SK-N-SH (cell line): ENCODE measurements around the gene EPB41L1. TPM values are rescaled to one million over a fixed set of nuclear protein-coding genes. Genes with fewer than 3 reads are reported as not detected.
A peak's percentile ranks its signal among the peaks of the same experiment; 100 is the strongest.

Experiments used
- CTCF ChIP-seq: fragments of 200-600 bp; sonication (generic); IDR thresholded peaks from 2 replicates; pipeline ENCODE4 v1.6.1; 2017; ENCODE audit warnings: antibody characterized with exemption, mild to moderate bottlenecking, moderate library complexity
- EZH2phosphoT487 ChIP-seq: fragments of 200-600 bp; sonication (generic); IDR thresholded peaks from 2 replicates; pipeline ENCODE4 v1.6.1; 2017; ENCODE audit warnings: low read depth, mixed run types, mild to moderate bottlenecking, antibody characterized with exemption, moderate library complexity, borderline replicate concordance
- FOXJ3 ChIP-seq: sonication (generic); formaldehyde crosslinking; IDR thresholded peaks from 2 replicates; pipeline ENCODE4 v1.5.1; 2020; ENCODE audit warnings: mild to moderate bottlenecking, missing genetic modification reagents
- GATA2 ChIP-seq: sonication (generic); formaldehyde crosslinking; IDR thresholded peaks from 2 replicates; pipeline ENCODE4 v1.5.0; 2020; ENCODE audit warnings: mild to moderate bottlenecking, missing genetic modification reagents
- MAX ChIP-seq: IDR thresholded peaks from 2 replicates; pipeline ENCODE4 v1.4.0; 2012; ENCODE audit warnings: low read depth
- MXI1 ChIP-seq: IDR thresholded peaks from 2 replicates; pipeline ENCODE4 v1.6.1; 2012; ENCODE audit warnings: mild to moderate bottlenecking, low read depth, low read length, improper control_type of control experiment
- NFIC ChIP-seq: IDR thresholded peaks from 2 replicates; pipeline ENCODE4 v1.4.0; 2012; ENCODE audit warnings: borderline replicate concordance
- RCOR1 ChIP-seq: fragments of 150-350 bp; IDR thresholded peaks from 2 replicates; pipeline ENCODE4 v1.6.1; 2017; ENCODE audit warnings: antibody characterized with exemption, low read length
- RFX5 ChIP-seq: IDR thresholded peaks from 2 replicates; pipeline ENCODE4 v1.6.1; 2012; ENCODE audit warnings: mild to moderate bottlenecking, improper control_type of control experiment, low read length
- TCF12 ChIP-seq: IDR thresholded peaks from 2 replicates; pipeline ENCODE4 v1.4.0; 2012
- YY1 ChIP-seq: IDR thresholded peaks from 2 replicates; pipeline ENCODE4 v1.4.0; 2012; ENCODE audit warnings: low read depth, mild to moderate bottlenecking
- polyA plus RNA-seq, 3 experiments: library from polyadenylated mRNA; depleted of rRNA; stranded (reverse); fragments of >200 nt; gene quantifications; 2 replicates each; pipeline ENCODE4 v1.2.3, GENCODE V29; 2012
- TF ChIP-seq, protein P1 (sequence below): fragments of 150-350 bp; IDR thresholded peaks from 2 replicates; pipeline ENCODE4 v1.6.1; 2017; ENCODE audit warnings: antibody characterized with exemption, low read length, low read depth, borderline replicate concordance
- TF ChIP-seq, protein P2 (sequence below): IDR thresholded peaks from 2 replicates; pipeline ENCODE4 v1.4.0; 2012; ENCODE audit warnings: low read depth, borderline replicate concordance
- TF ChIP-seq, protein P3 (sequence below): IDR thresholded peaks from 2 replicates; pipeline ENCODE4 v1.4.0; 2012; ENCODE audit warnings: low read depth, borderline replicate concordance

The EPB41L1 gene
- polyA plus RNA-seq, 1 of the 3 experiments (the other 2 are of a cell fraction), result 26.1 TPM

GRCh38 chr20:36199345-36200257, 45.1 kb downstream of the EPB41L1 start (continued):
- TF ChIP-seq, protein P1, sequence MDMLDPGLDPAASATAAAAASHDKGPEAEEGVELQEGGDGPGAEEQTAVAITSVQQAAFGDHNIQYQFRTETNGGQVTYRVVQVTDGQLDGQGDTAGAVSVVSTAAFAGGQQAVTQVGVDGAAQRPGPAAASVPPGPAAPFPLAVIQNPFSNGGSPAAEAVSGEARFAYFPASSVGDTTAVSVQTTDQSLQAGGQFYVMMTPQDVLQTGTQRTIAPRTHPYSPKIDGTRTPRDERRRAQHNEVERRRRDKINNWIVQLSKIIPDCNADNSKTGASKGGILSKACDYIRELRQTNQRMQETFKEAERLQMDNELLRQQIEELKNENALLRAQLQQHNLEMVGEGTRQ, result no peak
- TF ChIP-seq RFX5 (no peak), MXI1 (no peak), MAX (no peak), CTCF (peak; percentile 83), FOXJ3 (CRISPR knock-in tag) (no peak; the same call in 1 of the 2 replicates), EZH2phosphoT487 (no peak), NFIC (no peak), YY1 (no peak), TCF12 (no peak), RCOR1 (peak; percentile 46; the same call in 1 of the 2 replicates), GATA2 (peak; percentile 66)
- TF ChIP-seq, protein P2, sequence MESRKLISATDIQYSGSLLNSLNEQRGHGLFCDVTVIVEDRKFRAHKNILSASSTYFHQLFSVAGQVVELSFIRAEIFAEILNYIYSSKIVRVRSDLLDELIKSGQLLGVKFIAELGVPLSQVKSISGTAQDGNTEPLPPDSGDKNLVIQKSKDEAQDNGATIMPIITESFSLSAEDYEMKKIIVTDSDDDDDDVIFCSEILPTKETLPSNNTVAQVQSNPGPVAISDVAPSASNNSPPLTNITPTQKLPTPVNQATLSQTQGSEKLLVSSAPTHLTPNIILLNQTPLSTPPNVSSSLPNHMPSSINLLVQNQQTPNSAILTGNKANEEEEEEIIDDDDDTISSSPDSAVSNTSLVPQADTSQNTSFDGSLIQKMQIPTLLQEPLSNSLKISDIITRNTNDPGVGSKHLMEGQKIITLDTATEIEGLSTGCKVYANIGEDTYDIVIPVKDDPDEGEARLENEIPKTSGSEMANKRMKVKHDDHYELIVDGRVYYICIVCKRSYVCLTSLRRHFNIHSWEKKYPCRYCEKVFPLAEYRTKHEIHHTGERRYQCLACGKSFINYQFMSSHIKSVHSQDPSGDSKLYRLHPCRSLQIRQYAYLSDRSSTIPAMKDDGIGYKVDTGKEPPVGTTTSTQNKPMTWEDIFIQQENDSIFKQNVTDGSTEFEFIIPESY, result no peak
- TF ChIP-seq, protein P3, sequence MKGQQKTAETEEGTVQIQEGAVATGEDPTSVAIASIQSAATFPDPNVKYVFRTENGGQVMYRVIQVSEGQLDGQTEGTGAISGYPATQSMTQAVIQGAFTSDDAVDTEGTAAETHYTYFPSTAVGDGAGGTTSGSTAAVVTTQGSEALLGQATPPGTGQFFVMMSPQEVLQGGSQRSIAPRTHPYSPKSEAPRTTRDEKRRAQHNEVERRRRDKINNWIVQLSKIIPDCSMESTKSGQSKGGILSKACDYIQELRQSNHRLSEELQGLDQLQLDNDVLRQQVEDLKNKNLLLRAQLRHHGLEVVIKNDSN, result no peak
- TF ChIP-seq, all 33 proteins: peak for 7
